ENCODE results near the gene TVP23C.
"Not testable (repeated sequence)": the region's sequence is repeated elsewhere in the genome, so short reads cannot be mapped to it uniquely, and the experiment has no call there.

TVP23C gene

DNA sequence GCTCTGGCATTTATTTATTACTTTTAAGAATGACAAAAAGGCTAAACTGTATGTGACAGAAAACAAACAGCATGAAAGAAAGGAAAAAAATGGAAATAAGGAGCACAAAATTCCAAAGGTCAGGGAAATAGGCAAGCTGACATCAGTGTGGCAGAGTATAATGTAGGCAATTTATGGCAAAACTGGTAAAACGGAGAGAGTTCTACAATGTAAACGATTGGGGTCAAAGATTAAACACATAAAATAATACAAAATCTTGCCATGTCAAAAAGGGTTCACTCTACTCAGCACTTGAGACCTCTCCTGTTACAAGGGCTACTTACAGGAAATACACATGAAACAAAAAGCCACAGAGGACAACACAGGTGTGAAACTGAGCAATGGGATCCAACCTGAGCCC, 48.8 kb downstream of the TVP23C start:
- Histone ChIP-seq H3K27ac (ENCODE audit: low read length) (no peak overlapping the region), H3K9me3 (ENCODE audit: insufficient read depth, low read depth, low read length) (no peaks in the 10 kb centered on the region), H3K36me3 (ENCODE audit: insufficient read depth, low read depth, low read length) (peaks cover 40% of the 10 kb centered on the region), H3K4me3 (ENCODE audit: low read length) (no peak overlapping the region), H3K9ac (ENCODE audit: low read depth, low read length) (no peak overlapping the region), H3K4me1 (ENCODE audit: insufficient read depth, low read length) (no peaks in the 10 kb centered on the region), H3K27me3 (ENCODE audit: insufficient read depth, low read length) (no peaks in the 10 kb centered on the region)

DNA sequence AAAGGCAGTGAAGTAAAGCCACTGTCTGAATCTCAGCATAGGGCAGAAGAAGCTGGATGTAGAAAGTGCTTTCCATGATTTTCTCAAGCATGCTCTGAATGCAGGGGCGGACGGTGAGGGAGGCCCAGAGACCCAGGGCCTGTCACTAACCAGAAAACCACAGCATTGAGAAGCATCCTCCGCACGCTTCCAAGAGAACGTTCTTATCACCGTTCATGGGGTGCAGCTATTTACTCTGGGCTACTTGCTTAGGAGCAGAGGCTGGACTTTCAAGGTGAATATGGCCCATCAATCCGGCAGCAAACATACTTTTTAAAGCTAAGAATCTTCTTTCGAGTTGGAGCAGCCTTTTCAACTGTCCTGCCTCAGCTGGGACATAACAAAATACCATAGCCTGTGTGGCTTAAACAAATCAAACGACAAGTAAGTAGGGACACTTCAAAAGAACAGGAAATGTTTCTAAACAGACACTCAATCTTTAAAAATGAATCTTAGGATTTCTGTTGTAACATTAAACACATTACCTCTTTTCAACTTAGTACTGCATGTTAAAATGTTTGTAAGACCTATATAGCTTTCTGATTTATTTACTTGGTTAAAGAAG, 49.3 kb downstream of the TVP23C start:
- H3K27me3 ChIP-seq (ENCODE audit: insufficient read depth, low read length) = no peaks in the 10 kb centered on the region
- peaks cover 36% of the 10 kb centered on the region for H3K36me3 ChIP-seq (ENCODE audit: insufficient read depth, low read depth, low read length)
- no peak overlapping the region for H3K4me3 ChIP-seq (ENCODE audit: low read length)
- no peaks in the 10 kb centered on the region for H3K4me1 ChIP-seq (ENCODE audit: insufficient read depth, low read length)
- no peak overlapping the region for H3K27ac ChIP-seq (ENCODE audit: low read length)
- H3K9me3 ChIP-seq (ENCODE audit: insufficient read depth, low read depth, low read length) = no peaks in the 10 kb centered on the region
- H3K9ac ChIP-seq (ENCODE audit: low read depth, low read length) = no peak overlapping the region

DNA sequence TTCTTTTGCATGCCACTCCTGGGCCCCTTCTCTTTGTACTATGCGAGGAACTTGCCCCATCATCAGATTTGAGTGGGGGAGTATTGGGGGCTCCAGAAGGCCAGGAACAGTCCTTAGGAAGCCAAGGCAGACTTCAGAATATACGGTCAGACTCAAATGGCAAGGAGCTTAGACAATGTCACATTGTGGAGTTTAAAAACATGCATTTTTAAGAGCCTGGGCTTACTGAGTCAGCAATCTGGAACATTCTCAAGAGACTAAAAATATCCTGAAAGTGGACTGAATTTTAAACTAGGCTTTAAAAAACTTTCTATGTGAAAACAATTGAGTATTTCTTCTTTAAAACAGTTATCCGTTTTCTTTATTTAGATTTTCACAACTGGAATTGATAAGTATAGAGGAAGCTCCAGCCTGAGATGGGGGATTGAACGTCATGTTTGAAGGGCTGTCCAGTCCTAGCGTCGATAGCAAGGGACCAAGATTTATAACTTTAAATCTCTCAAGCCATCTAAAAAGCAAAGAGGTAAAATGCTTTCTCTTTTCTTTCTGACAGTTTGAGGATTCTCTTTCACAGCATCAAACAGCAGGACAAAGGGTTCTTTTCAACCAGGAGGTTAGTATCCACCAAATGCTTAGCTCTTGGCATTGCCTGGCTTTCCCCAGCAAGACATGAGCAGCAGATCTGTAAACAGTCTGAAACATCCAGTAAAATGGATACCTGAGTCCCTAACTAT, 50.1 kb downstream of the TVP23C start:
- Histone ChIP-seq H3K9ac (ENCODE audit: low read depth, low read length) (no peak overlapping the region), H3K9me3 (ENCODE audit: insufficient read depth, low read depth, low read length) (no peaks in the 10 kb centered on the region), H3K4me3 (ENCODE audit: low read length) (no peak overlapping the region), H3K36me3 (ENCODE audit: insufficient read depth, low read depth, low read length) (peaks cover 35% of the 10 kb centered on the region), H3K27me3 (ENCODE audit: insufficient read depth, low read length) (no peaks in the 10 kb centered on the region), H3K4me1 (ENCODE audit: insufficient read depth, low read length) (no peaks in the 10 kb centered on the region), H3K27ac (ENCODE audit: low read length) (no peak overlapping the region)

DNA sequence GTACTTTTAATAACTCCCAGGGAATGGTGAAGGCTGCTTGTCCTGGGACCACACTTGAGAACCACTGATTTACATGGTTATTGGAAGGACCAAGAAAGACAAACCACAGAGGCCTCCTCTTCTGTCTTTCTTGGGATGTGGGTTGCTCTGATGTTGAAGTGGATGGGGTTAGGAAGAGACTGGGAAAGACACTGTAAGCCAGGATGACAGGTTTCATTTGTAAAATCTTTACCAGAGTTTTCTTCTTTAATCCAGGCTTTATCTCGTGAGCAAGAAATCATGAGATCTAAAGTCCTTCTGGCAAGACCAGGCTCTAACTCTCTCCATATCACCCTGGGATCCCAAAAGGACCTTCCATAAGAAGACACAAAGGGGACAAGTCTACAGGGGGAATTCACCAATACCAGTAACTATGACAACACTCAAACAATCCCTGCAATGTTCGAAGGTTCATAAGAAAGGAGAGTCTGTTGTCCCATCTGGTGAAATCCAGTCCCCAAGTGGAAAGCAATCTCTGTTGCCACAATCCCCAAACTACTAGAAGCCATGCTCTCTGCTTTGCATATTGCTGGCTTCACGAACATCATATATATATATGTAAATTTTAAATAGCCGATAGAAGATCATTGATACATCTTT, 51.1 kb downstream of the TVP23C start:
- H3K27me3 ChIP-seq (ENCODE audit: insufficient read depth, low read length) = no peaks in the 10 kb centered on the region
- no peak overlapping the region for H3K9ac ChIP-seq (ENCODE audit: low read depth, low read length)
- no peaks in the 10 kb centered on the region for H3K4me1 ChIP-seq (ENCODE audit: insufficient read depth, low read length)
- no peak overlapping the region for H3K4me3 ChIP-seq (ENCODE audit: low read length)
- no peaks in the 10 kb centered on the region for H3K9me3 ChIP-seq (ENCODE audit: insufficient read depth, low read depth, low read length)
- H3K36me3 ChIP-seq (ENCODE audit: insufficient read depth, low read depth, low read length) = peaks cover 33% of the 10 kb centered on the region
- no peak overlapping the region for H3K27ac ChIP-seq (ENCODE audit: low read length)

DNA sequence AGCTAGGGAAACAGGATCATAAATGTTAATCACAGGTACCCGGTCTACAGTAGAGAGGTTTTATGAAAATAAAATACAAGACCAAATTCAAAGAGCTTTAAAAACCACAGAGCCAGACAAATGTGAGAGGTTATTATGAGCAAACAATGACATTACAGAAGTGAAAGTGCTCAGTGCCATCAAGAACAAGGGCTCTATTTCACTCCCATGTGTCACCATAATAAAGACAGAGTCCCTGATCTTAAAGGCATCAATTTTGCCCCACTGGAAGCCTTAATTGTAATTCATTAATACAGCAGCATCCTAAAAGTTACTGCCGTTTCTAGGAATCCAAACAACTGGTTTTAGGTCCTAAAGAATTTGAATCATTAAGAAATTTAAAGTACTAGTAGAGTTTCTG, 52.1 kb downstream of the TVP23C start:
- Histone ChIP-seq H3K4me3 (ENCODE audit: low read length) (no peak overlapping the region), H3K27ac (ENCODE audit: low read length) (no peak overlapping the region), H3K9me3 (ENCODE audit: insufficient read depth, low read depth, low read length) (no peaks in the 10 kb centered on the region), H3K27me3 (ENCODE audit: insufficient read depth, low read length) (no peaks in the 10 kb centered on the region), H3K9ac (ENCODE audit: low read depth, low read length) (no peak overlapping the region), H3K36me3 (ENCODE audit: insufficient read depth, low read depth, low read length) (peaks cover 23% of the 10 kb centered on the region), H3K4me1 (ENCODE audit: insufficient read depth, low read length) (no peaks in the 10 kb centered on the region)

DNA sequence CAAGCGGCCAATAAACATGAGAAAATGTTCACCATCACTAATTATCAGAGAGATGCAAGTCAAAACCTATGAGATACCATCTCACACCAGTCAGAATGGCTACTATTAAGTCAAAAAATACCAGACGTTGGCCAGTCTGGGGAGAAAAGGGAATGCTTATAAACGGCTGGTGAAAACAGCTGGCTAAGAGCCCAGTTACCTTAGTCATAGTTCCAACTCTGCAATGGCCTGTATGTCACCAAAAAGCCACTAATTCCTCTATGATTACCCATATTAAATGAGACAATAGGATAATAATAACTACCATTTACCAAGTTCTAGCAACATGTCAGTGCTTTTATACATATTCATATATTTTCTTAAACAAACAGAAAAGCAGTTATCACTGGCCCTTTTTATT, 52.9 kb downstream of the TVP23C start:
- no peaks in the 10 kb centered on the region for H3K4me1 ChIP-seq (ENCODE audit: insufficient read depth, low read length)
- no peak overlapping the region for H3K9ac ChIP-seq (ENCODE audit: low read depth, low read length)
- H3K9me3 ChIP-seq (ENCODE audit: insufficient read depth, low read depth, low read length) = no peaks in the 10 kb centered on the region
- peaks cover 17% of the 10 kb centered on the region for H3K36me3 ChIP-seq (ENCODE audit: insufficient read depth, low read depth, low read length)
- H3K27me3 ChIP-seq (ENCODE audit: insufficient read depth, low read length) = no peaks in the 10 kb centered on the region
- H3K4me3 ChIP-seq (ENCODE audit: low read length) = no peak overlapping the region
- no peak overlapping the region for H3K27ac ChIP-seq (ENCODE audit: low read length)

DNA sequence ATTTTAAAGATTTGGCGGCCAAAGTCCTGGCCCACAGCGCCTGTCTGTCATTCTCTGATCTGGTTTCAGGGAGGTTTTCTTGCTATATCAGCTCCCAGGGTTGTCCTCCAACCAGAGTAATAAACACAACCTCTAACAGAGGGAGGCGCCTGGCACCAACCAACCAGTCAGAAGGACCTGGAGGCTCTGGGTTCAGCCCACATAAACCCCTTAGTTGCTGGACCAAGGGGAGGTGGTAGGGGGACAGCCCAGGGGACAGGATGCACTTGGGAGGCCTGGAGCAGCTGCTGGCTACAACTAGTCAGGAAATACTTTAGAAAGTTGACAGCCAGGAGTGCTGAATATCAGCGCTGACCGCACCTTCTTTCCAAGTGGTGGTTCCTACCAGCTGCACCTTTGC, 54.2 kb downstream of the TVP23C start:
- Histone ChIP-seq H3K4me1 (ENCODE audit: insufficient read depth, low read length) (no peaks in the 10 kb centered on the region), H3K27me3 (ENCODE audit: insufficient read depth, low read length) (no peaks in the 10 kb centered on the region), H3K4me3 (ENCODE audit: low read length) (no peak overlapping the region), H3K27ac (ENCODE audit: low read length) (no peak overlapping the region), H3K9ac (ENCODE audit: low read depth, low read length) (no peak overlapping the region), H3K9me3 (ENCODE audit: insufficient read depth, low read depth, low read length) (no peaks in the 10 kb centered on the region), H3K36me3 (ENCODE audit: insufficient read depth, low read depth, low read length) (peaks cover 16% of the 10 kb centered on the region)

DNA sequence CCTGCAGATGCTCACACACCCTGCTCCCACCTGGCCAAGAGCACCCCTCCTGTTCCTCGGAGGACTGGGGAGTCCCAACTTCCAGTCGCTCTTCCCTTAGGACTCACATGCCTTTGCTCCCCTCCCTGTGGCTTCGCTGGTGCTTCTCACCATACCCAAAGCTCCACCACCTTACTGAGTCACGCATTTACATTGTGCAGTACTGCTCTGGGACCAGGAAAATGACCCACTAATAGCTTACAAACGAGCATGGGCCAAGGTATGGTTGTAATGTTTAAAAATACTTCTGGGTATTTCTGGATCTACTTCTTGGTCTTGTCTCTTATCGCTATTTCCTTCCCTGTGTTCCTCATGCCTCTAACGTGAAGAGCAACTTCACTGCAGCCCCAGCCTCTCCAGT, 54.8 kb downstream of the TVP23C start:
- H3K27ac ChIP-seq (ENCODE audit: low read length) = no peak overlapping the region
- H3K9ac ChIP-seq (ENCODE audit: low read depth, low read length) = no peak overlapping the region
- H3K4me3 ChIP-seq (ENCODE audit: low read length) = no peak overlapping the region
- no peaks in the 10 kb centered on the region for H3K9me3 ChIP-seq (ENCODE audit: insufficient read depth, low read depth, low read length)
- peaks cover 11% of the 10 kb centered on the region for H3K36me3 ChIP-seq (ENCODE audit: insufficient read depth, low read depth, low read length)
- no peaks in the 10 kb centered on the region for H3K4me1 ChIP-seq (ENCODE audit: insufficient read depth, low read length)
- H3K27me3 ChIP-seq (ENCODE audit: insufficient read depth, low read length) = no peaks in the 10 kb centered on the region

DNA sequence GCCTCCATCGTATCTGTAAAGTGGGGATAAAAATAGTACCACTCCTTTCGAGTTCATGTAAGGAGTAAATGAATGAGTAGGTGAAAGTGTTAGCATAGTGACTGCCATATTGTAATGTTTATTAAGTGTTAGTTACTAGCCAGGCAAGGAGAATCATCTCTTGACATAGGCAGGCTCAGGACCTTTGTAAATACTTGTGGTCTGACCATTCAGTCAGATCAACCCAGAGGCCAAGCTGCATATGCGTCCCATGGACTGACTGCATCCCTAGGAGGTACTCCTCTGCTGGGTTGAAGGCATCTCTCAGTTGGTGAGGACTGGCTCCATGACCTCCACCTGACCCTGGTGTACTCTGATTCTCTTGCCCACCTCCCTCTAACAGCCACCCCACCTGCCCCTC, 55.4 kb downstream of the TVP23C start:
- Histone ChIP-seq H3K27ac (ENCODE audit: low read length) (no peak overlapping the region), H3K4me1 (ENCODE audit: insufficient read depth, low read length) (no peaks in the 10 kb centered on the region), H3K9ac (ENCODE audit: low read depth, low read length) (no peak overlapping the region), H3K27me3 (ENCODE audit: insufficient read depth, low read length) (no peaks in the 10 kb centered on the region), H3K36me3 (ENCODE audit: insufficient read depth, low read depth, low read length) (peaks cover 7% of the 10 kb centered on the region; the same call in 1 of the 2 replicates), H3K4me3 (ENCODE audit: low read length) (no peak overlapping the region), H3K9me3 (ENCODE audit: insufficient read depth, low read depth, low read length) (no peaks in the 10 kb centered on the region)

DNA sequence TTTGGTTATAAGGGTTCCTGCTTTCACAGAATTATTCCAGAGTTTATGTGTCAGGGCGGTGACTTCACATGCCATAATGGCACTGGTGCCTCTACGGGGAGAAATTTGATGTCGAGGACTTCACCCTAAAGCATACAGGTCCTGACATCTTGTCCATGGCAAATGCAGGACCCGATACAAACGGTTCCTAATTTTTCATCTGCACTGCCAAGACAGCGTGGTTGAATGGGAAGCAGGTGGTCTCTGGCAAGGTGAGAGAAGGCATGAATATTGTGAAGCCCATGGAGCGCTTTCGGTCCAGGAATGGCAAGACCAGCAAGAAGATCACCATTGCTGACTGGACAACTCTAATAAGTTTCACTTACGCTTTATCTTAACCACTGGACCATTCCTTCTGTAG, 56.3 kb downstream of the TVP23C start:
- Histone ChIP-seq H3K36me3 (ENCODE audit: insufficient read depth, low read depth, low read length) (peaks cover 7% of the 10 kb centered on the region; the same call in 1 of the 2 replicates), H3K27me3 (ENCODE audit: insufficient read depth, low read length) (no peaks in the 10 kb centered on the region), H3K9ac (ENCODE audit: low read depth, low read length) (no peak overlapping the region), H3K9me3 (ENCODE audit: insufficient read depth, low read depth, low read length) (no peaks in the 10 kb centered on the region), H3K4me3 (ENCODE audit: low read length) (no peak overlapping the region), H3K27ac (ENCODE audit: low read length) (no peak overlapping the region), H3K4me1 (ENCODE audit: insufficient read depth, low read length) (peaks cover 3% of the 10 kb centered on the region; the same call in 1 of the 2 replicates)

DNA sequence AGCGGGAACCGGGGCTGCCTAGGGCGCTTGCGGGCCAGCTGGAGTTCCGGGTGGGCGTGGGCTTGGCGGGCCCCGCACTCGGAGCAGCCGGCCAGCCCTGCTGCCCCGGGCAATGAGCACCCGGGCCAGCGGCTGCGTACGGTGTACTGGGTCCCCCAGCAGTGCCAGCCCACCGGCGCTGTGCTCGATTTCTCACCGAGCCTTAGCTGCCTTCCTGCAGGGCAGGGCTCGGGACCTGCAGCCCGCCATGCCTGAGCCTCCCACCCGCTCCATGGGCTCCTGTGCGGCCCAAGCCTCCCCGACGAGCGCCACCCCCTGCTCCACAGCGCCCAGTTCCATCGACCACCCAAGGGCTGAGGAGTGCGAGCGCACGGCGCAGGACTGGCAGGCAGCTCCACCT, 57.6 kb downstream of the TVP23C start:
- H3K4me1 ChIP-seq (ENCODE audit: insufficient read depth, low read length); H3K9me3 ChIP-seq (ENCODE audit: insufficient read depth, low read depth, low read length); H3K9ac ChIP-seq (ENCODE audit: low read depth, low read length); H3K27me3 ChIP-seq (ENCODE audit: insufficient read depth, low read length); H3K4me3 ChIP-seq (ENCODE audit: low read length); H3K27ac ChIP-seq (ENCODE audit: low read length): not testable (repeated sequence)
- H3K36me3 ChIP-seq (ENCODE audit: insufficient read depth, low read depth, low read length) = peaks cover 12% of the 10 kb centered on the region

DNA sequence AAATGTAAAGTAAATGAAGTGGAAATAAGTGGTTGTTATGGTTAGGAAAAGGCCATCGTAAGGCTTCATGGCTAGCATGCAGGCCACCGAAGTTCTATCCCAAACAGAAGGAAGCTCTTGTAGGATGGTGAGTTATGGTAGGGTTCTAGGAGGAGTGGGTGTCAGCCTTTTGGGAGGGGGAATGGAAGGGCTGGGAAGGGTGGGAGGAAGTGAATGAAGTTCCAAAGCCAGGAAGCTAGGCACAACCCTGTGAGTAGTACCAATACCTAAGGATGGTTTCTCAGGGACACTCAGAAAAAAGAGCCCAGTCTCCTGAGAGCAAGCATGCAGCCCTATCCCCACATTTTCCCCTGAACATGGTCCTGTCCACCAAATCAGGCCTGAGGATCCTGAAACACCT, 59.6 kb downstream of the TVP23C start:
- Histone ChIP-seq H3K27ac (ENCODE audit: low read length) (no peak overlapping the region), H3K4me1 (ENCODE audit: insufficient read depth, low read length) (peaks cover 3% of the 10 kb centered on the region; the same call in 1 of the 2 replicates), H3K9ac (ENCODE audit: low read depth, low read length) (no peak overlapping the region), H3K27me3 (ENCODE audit: insufficient read depth, low read length) (no peaks in the 10 kb centered on the region), H3K36me3 (ENCODE audit: insufficient read depth, low read depth, low read length) (peaks cover 19% of the 10 kb centered on the region), H3K9me3 (ENCODE audit: insufficient read depth, low read depth, low read length) (no peaks in the 10 kb centered on the region), H3K4me3 (ENCODE audit: low read length) (no peak overlapping the region)

Data from iPS-20b (cell line).